Measurements from ENCODE around the gene TMEM121.
A peak's percentile ranks its signal among the peaks of the same experiment; 100 is the strongest.

The TMEM121 gene

DNA sequence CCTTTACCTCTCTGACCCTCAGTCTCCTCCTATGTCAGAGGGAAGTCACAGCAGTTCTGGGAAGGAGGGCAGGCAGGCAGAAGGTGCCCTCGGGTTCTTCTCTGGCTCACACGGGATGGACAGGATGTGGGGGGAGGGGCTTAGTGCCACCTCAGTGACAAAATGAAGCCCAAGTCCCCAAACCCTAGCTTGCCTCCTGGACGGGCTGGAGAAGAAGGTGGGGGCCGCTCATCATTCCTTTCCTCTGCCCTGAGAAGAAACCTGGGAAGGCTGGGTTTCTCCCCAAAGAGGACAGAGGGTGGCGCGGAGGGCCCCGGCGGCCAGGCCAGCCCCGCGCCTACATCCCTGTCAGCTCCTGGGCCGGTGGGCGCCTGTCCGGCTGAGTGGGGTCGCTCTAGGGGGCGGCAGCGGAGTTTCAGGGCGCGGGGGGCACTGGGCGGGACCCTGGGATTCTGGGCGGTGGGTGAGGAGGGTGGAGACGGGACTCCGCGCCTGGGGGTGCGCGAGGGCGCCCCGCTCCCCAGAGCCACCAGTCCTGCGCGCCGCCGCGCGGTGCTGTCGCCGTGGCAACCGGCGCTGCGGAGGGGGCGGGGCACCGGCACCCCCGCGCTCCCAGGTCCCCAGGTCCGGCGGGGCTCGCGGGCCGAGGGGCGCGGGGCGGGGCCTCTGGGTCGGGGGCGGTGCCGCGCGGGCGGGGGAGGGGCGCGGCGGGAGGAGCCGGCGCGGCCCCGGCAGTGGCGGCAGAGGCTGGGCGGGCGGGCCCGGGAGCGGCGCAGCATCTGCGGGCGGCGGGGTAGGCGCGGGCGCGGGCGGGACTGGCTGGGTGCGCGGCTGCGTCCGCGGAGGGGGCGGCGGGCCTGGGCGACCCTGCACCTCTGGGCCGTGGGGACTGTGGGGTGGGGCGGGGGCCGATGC, at the start of gene TMEM121:
Gene TMEM121 (plus strand): TSS at position 723 of the 915 bp plus-strand sequence. CDS start 2,252 bp downstream, outside the sequence.
- DNase-seq: peak; percentile 7 to 10

DNA sequence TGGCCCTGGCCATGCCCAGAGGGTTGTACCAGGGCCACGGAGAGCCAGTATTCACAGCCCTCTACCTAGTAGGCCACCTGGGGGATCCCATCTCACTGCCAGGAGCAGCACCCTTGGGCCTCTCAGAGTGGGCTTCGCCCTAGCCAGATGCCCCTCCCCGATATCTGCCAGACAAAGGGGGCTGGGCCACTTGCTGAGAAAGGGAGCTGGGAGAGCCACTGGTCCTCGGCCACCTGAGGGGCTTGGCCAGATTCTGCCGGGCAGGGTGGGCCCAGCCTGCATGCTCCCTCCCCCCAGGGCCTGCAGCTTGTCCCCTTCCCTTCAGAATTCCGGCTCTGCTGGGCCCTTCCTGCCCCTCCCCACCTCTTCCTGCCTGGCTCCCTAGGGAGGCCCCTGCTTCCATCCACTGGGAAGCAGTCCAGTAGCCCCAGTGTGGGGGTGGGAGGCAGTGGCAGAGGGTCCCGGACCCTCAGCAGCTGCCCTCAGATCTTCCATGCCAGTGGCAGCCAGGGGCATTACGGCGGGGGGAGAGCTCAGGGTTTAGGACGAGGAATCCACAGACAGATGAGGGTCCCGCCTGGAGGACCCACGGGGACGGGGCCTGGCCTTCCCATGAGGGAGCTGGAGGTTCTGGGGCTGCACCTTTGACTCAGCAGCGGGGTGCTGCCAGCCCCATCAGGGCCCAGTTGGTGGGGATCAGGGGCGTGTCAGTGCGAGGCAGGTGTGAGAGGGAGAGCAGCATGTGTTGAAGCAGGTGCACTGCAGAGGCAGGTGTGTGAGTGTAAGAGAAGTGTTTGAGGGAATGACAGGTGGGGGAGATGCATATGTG, 49.3 kb upstream of the TMEM121 start:
- DNase-seq: peak in 1 of 2 experiments; percentile 25

DNA sequence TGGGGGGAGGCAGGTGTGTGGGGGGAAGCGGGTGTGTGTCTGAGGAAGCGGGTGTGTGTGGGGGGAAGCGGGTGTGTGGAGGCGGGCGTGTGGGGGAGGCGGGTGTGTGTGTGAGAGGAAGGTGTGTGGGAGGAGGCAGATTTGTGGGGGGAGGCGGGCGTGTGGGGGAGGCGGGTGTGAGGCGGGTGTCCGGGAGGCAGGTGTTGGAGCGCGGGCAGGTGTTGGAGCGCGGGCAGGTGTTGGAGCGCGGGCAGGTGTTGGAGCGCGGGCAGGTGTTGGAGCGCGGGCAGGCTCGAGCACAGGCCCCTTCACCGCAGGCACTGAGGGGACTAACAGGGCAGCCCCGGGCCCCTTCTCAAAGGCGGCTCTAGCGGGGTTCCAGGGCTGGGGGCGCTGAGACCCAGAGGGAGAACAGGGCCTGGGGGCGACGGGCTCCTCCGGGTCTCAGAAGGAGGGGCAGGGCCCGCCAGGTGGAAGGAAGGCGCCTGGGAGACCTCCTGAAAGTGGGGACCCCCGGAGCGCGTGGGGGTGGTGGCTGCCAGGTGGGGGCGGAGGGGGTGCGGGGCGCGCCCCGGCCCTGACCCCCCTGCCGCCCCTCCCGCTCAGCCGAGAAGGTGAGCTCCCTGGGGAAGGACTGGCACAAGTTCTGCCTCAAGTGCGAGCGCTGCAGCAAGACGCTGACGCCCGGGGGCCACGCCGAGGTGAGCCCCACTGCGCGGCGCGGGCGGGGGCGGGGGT, 48.6 kb upstream of the TMEM121 start:
- DNase-seq: peak; percentile 39 to 53

DNA sequence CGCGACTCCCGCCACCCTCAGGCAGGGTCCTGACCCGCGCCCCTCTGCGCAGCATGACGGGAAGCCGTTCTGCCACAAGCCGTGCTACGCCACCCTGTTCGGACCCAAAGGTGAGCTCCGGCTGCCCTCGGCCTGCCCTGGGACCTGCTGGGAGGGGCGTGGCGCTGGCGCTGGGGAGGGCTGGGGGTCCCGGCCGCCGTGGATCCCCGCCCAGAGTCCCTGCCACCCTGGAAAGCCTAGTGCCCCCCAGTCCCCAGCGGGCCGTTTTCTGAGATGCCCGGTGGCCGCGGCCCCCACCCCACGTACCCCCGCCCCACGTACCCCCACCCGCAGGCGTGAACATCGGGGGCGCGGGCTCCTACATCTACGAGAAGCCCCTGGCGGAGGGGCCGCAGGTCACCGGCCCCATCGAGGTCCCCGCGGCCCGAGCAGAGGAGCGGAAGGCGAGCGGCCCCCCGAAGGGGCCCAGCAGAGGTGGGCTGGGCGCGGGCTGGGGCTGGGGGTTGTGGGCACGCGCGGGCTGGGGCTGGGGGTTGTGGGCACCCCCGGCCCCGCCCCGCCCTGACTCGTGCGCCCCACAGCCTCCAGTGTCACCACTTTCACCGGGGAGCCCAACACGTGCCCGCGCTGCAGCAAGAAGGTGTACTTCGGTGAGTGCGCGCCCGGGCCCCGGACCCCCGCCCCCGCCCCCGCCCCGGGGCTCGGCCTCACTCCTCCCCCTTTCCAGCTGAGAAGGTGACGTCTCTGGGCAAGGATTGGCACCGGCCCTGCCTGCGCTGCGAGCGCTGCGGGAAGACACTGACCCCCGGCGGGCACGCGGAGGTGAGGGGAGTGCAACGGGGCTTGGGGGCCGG, 47.8 kb upstream of the TMEM121 start:
- DNase-seq: no peak

DNA sequence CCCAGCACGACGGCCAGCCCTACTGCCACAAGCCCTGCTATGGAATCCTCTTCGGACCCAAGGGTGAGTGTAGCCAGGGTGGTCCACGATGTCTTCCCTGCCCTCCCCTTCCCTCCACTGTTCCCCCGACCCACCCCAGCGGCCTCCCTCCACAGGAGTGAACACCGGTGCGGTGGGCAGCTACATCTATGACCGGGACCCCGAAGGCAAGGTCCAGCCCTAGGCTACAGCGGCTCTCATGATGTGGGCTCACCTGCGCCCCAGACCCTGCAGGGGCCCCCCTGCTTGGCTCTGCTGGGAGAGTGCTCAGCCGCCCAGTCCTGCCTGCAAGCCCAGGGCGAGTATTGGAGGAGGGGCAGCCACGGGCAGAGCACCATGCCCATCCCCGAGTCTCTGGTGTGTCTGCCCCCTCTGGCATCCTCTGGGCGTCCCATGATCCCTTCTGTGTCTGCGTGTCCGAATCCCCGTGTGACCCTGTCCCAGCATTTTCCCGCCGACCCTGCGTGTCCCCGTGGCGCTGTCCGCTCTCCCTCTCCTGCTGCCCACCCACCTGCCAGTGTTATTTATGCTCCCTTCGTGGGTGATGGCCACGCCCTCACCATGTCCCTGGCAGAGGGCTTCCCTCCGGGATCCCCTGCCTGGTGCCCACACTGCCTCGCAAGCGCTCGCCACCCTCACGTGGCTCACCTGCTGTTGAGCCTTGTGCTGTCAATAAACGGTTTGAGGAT, 46.8 kb upstream of the TMEM121 start:
- DNase-seq: peak in 1 of 2 experiments; percentile 42

DNA sequence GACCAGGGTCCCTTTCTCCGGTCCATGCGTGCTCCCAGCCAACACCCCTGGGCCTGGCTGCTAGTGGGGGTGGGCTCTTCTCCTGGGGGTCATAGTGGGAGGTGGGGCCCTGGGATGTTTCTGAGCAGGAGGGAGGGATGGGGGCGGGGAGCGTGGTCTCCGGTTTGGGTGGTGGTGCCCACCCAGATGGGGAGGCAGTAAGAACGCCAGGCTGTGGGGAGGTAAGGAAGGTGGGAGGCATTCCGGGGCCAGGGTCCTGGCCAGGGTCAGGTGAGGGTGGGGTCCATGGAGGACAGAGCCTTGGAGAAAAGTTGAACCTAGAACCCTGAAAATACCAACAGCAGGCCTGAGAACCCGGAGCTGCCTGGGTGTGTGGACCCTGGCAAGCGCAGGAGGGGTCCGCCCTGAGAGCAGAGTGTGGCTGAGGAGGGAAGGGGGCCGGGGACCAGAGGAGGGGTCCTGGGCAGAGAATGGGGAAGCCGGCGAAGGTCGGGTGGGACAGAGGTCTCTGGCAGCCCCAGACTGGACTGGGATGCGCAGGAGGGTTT, 46.1 kb upstream of the TMEM121 start:
- no peak for DNase-seq

DNA sequence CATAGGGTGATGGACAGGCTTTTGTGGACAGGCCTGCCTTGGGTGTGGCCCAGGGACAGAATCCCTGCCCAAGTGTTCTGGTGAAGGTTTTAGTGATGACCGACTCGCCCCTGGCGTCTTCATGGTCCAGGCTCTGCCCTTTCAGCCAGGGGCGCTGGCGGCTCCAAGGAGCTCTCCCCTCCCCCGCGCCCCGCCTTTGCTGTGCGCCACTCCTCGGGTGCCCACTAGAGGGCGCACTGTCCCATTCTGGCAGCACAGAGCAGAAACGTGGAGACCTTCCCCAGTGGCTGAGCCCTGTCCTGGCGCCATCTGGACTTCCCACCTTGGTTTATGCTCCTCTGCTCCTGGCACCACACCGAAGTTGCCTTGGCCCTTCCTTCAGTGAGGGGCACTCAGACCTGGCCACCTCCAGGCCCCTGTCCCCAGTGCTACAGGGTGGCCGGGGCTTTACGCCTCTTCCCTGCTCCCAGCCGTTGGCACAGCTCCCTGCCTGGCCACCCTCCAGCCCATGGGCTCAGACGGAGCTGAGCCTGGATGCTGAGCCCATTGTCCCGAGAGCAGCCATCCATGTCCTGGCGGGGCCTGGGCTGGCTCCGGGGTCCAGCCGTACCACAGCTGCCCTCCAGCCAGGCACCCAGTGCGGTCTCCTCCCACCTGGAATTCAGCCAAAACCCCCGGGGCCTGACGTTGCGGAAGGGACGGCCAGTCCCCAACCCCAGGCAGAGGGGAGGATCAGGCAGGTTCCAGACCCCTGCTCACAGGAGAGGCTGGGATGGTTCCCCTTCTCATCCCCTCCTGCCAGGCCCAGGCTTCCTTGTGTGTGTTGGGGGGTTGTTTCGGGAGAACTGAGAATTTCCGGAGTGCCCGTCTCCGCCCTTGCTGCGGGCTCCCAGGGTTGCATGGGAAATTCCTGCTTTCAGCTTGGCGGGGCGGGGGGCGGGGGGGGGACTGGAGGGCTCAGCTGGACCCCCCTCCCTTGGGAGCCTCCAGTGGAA, 45.3 kb upstream of the TMEM121 start:
- peak; percentile 86 to 93 for DNase-seq

DNA sequence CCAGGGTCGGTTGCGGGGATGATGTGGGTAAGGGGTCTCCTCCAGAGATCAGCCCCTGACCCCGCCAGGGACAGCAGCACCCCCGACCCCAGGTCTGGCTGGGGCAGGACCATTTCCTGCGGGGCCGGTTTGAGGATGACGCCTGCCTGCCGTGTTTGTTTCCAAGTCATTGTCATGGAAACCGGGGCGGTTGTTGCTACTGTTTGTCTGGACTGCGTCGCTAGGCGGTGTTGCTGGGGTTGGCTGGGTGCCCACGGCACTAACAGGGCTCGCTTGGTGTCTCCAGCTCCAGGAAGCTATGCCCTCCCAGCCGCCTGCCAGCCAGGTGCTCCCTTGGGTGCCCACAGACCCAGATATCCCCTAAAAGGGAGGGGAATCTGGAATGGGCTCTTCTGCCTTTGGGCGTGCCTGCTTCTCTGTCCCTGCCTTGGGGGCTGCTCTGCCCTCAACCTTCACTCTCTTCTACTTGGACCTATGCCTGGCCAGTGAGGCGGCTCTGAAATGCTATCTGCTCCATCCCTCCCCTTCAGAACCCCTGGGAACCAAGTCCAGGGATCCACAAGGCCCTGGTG, 44.4 kb upstream of the TMEM121 start:
- peak; percentile 99 for DNase-seq

DNA sequence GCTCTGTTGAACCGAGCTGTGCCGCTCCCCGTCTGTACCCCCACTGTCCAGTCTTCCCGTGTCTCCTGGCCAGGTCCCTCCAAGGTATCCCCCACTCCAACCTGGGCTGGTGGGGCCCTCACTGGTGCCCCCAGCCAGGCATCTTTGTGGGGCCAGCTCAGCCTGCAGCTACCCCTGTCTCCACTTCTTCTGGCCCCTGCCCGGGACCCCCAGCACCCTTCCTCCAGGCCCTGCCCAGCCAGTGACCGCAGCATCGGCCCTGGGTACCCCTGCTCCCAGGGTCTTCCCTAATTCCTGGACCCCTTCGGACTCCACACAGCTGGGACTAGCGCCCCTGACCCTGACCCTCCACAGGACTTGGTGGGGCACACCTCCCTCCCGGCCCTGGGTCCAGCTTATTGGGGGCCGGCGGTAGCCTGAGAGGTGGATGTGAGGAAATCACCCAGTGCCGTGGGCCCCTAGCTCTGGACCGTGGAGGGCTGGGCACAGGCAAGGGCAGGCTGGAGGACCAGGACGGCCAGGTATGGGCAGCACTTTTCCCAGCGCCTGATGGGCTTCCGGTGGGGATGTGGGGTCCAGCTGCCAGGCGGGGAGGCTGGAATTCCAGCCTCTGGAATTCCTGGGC, 43.8 kb upstream of the TMEM121 start:
- DNase-seq: no peak

DNA sequence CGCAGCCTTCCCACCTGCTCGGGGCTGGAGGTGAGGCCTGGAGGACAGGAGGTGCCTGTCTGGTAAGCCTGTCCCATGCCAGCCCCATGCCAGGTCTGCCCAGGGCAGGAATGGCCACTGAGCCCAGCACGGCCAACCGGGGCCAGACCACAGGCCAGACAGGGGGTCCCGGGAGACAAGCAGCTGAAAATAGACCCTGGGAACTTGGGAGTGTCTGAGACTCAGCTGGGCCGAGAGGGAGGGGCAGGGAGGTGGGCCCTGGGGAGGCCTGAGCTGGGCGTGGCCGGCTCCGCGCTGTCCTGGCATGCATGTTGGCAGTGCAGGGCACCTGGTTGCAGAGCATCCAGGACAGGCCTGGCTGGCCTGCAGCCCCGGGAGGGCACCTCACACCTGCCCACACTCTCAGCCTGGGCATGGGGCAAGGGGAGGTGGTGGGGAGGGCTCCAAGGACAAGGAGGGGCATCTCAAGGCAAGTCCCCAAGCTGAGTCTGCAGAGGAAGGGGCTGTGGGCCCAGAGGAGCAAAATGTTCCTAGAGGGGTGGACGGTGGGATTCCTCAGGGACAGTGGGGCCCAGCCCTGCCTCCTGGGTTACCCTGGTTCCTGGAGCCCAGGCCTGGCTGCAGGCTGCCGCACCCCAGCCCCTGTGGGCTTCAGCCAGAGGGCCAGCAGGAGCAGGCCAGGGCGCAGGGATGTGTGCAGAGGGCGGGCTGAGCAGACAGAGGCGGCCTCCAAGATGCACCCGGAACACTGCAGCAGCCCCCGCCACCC, 42.9 kb upstream of the TMEM121 start:
- DNase-seq: no peak

DNA sequence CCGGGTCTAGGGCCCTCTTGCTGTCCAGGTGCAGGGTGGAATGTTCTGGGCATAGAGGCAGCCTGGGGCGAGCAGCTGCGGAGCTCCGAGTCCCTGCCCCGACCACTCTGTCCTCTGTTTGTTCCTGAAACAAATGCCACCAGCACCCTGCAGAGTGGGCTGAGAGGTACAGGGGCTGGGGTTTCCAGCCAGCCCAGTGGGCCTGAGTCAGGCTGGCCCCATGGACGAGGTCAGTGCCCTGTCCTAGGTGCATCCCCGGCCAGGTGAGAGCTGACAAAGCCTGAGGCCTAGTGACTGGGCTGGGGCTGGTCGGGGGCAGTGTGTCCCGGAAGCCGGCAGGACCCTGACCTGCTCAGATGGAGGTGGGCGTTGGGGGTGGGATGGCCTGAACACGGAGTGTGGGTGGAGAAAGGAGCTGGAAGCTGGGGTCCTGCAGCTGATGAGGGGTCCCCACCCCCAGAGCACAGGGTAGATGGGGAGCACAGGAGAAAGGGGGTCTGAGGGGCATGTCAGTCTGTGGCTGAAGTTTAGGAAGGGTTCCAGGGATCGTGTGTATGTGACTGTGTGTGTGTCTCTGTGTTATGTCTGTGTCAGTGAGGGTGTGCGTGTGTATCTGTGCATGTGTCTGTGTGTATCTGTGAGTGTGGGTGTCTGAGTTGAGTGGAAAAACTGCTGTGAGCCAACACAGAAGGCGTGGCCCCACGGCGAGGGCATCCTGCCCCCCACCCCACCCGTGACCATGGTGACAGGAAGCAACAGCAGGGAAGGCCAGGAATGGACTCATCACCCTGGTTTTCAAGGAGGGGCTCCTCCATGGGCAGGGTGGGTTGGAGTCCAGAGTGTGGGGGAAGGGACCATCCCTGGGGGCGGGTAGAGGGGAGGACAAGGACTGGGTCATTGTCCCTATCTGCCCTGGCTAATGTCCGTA, 42.0 kb upstream of the TMEM121 start:
- no peak for DNase-seq

DNA sequence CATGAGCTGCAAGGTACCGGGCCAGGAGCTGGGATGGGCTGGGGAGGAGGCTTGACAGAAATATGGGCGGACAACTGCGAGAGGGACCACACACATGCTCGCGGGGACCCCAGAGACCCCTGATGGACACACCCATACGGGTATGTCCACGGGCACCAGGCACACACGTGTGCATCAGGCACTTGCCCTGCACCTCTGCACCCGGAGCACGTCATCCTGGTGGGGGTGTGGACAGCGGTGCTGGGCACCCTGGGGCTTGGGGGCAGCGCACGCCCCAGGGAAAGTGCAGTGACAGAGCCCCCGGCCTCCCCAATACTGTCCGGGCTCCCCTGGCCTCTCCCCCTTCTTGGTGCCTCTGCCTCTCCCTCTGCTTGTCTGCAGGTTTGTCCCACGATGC, 41.4 kb upstream of the TMEM121 start:
- DNase-seq: no peak

DNA sequence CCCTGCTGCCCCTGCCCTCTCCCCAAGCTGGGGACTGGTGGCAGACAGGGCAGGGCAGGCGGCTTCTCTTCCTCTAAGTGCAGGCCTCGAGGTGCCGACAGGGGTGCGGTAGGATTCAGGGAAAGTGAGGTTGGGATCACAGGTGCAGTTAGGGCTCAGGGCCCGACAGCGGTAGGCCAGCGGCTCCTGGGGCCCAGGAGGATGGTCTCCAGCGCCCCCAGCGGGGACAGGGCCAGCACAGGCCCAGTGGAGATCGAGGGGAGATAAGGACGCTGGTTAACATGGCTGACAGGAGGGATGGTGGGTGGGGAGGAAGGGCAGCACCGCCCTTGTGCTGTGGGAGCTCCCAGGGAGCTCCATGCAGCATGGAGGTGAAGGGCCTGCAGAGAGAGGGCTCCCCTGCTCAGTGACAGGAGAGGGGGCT, 40.6 kb upstream of the TMEM121 start:
- no peak for DNase-seq

DNA sequence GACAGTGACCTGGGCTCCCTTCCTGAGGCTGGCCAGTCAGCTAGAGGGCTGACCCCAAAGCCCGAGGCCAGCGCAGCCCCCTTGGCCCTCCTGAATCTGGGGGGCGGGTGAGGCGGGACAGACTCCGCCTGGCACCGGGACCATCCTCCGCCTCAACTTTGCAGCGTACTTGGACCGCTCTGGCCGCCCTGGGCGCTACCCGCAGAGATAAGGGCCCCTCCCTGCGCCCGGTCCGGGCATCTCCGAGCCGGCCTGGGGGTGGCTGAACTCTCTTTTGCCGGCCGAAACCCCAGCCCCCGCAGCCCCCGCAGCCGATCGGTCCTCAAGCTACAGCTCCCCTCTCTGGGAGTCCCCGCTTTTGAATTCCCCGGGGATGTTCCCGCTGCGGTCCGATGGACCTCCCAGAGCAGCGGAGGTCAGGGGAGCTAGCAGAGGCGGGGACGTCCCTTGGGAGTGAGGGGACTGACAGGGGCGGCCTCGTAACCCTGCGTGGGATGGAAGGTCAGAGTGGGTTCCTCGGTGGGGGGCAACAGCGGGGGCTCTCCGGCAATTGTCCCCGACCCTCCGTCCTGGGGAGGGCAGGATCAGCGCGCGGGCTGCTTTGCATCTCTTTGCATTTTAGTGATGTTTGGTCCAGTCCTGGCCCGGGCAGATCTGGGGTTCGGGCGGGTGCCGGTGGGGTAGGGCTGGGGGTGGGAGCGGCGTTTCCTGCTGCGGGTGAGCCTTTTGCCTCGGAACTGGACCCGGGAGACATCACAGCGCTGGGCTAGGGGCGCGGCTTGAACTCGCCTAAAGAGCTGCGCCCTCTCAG, 40.0 kb upstream of the TMEM121 start, which contains the start of gene CRIP1:
Gene CRIP1 (plus strand): TSS at position 724 of the 811 bp plus-strand sequence. CDS start 374 bp downstream, outside the sequence.
- DNase-seq: no peak

DNA sequence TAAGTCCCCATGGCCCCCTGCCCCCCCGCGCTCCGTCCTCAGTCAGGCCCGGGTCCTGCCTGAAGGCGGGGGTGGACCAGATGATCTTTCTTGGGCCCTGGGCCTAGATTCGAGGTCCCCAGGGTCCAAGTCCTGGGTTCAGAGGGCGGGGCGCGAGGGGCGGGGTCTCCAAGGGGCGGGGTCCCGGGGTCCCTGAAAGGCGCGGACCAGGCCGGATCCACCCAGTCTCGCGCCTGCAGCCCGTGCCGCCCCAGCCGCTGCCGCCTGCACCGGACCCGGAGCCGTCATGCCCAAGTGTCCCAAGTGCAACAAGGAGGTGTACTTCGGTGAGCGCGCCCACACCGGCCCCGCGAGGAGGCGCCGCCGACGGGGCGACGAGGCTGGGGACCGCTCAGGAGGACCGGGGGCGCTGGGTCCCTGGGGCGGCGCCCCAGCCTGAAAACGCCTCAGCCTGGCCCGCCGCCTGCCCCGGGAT, 39.4 kb upstream of the TMEM121 start:
- no peak for DNase-seq
